B cell (primary cell): ENCODE measurements around the gene PITPNM1. TPM values are rescaled to one million over a fixed set of nuclear protein-coding genes. Genes with fewer than 3 reads are reported as not detected.
"Not testable (repeated sequence)": the region's sequence is repeated elsewhere in the genome, so short reads cannot be mapped to it uniquely, and the experiment has no call there.

Source experiments
- ATAC-seq: fragments of 200-7000 bp; cut with Tn5 transposase; one replicate; pipeline ENCODE4 v1.10.0; 2021; ENCODE audit warnings: low read depth, mild to moderate bottlenecking, moderate number of reproducible peaks, moderate library complexity
- CTCF ChIA-PET: fragments of 350-600 bp; sonication (Branson Sonifier 250); formaldehyde crosslinking; loops from one replicate; lab custom pipeline; 2021; ENCODE audit warnings: antibody characterized with exemption, inconsistent platforms; lab: Charles Lee
- POLR2A ChIA-PET: fragments of 350-600 bp; sonication (Branson Sonifier 250); formaldehyde crosslinking; loops from one replicate; lab custom pipeline; 2021; ENCODE audit warnings: antibody characterized with exemption; lab: Charles Lee
- DNase-seq: peaks from one replicate; pipeline ENCODE4 v3.0.0; 2013
- H2AFZ ChIP-seq: 2 replicates; pipeline ENCODE4 v1.6.1; 2012; ENCODE audit warnings: mild to moderate bottlenecking, low read depth, low read length; ENCODE audit not compliant: insufficient read depth, poor library complexity, severe bottlenecking
- H3K27ac ChIP-seq, 2 donors: 1 replicate in 1 of 2; 2 replicates in 1 of 2; pipeline ENCODE4 v1.5.1; 2012 to 2013; ENCODE audit warnings: low read length in 2 of 2, mild to moderate bottlenecking in 2 of 2, moderate library complexity in 1 of 2
- H3K27me3 ChIP-seq, 4 experiments: fragments of 200-600 bp in 1 of 4; sonication (generic) in 1 of 4; replicated peaks in 1 of 4; 1 replicate in 2 of 4; 2 replicates in 2 of 4; pipeline versions ENCODE4 v1.6.1 to v1.7.0; 2013 to 2016; ENCODE audit warnings: low read length in 3 of 4, mild to moderate bottlenecking in 2 of 4, mixed read lengths in 1 of 4, moderate library complexity in 1 of 4; ENCODE audit not compliant: insufficient read depth in 4 of 4, control insufficient read depth in 3 of 4; ENCODE audit errors: control extremely low read depth in 1 of 4
- H3K36me3 ChIP-seq, 2 experiments: replicated peaks in 1 of 2; 1 replicate in 1 of 2; 2 replicates in 1 of 2; pipeline versions ENCODE4 v1.6.1 to v1.7.1; 2013; ENCODE audit warnings: low read length in 1 of 2; ENCODE audit not compliant: insufficient read depth in 2 of 2, control insufficient read depth in 1 of 2; ENCODE audit errors: control extremely low read depth in 1 of 2, extremely low read depth in 1 of 2
- H3K4me1 ChIP-seq, 2 donors: fragments of 200-600 bp in 1 of 2; sonication (generic) in 1 of 2; 1 replicate in 1 of 2; 2 replicates in 1 of 2; pipeline versions ENCODE4 v1.5.1 to v1.6.1; 2013 to 2017; ENCODE audit warnings: low read length in 2 of 2; ENCODE audit not compliant: control insufficient read depth in 2 of 2, insufficient read depth in 2 of 2
- H3K4me2 ChIP-seq: replicated peaks from 2 replicates; pipeline ENCODE3; 2012; ENCODE audit warnings: mild to moderate bottlenecking, low read depth, low read length; ENCODE audit not compliant: poor library complexity, severe bottlenecking
- H3K4me3 ChIP-seq, 5 experiments: fragments of 200-600 bp in 1 of 5; sonication (generic) in 1 of 5; 1 replicate in 3 of 5; 2 replicates in 2 of 5; pipeline versions ENCODE4 v1.5.1 to v1.7.0; 2011 to 2016; ENCODE audit warnings: low read length in 4 of 5, mild to moderate bottlenecking in 4 of 5, low read depth in 2 of 5, control low read depth in 1 of 5, moderate library complexity in 1 of 5; ENCODE audit not compliant: insufficient read depth in 1 of 5; ENCODE audit errors: control extremely low read depth in 1 of 5, extremely low read depth in 1 of 5
- H3K79me2 ChIP-seq: fragments of 200-600 bp; sonication (generic); one replicate; pipeline ENCODE4 v1.6.0; 2016; ENCODE audit warnings: low read length; ENCODE audit not compliant: control insufficient read depth, insufficient read depth
- H3K9ac ChIP-seq: fragments of 200-600 bp; sonication (generic); 2 replicates; pipeline ENCODE4 v1.6.1; 2017; ENCODE audit warnings: mild to moderate bottlenecking, low read length, moderate library complexity
- H3K9me3 ChIP-seq, 3 donors: one replicate each; pipeline versions ENCODE4 v1.6.1 to v1.7.1; 2013; ENCODE audit warnings: low read length in 2 of 3; ENCODE audit not compliant: control insufficient read depth in 2 of 3, insufficient read depth in 1 of 3; ENCODE audit errors: control extremely low read depth in 1 of 3
- H4K20me1 ChIP-seq: 2 replicates; pipeline ENCODE4 v1.6.0; 2012; ENCODE audit warnings: mild to moderate bottlenecking, low read length; ENCODE audit not compliant: insufficient read depth, control insufficient read depth, poor library complexity, severe bottlenecking
- H3K27ac Mint-ChIP-seq: one replicate; pipeline ENCODE4 v1.8.0; 2021; ENCODE audit warnings: mixed read lengths
- H3K27me3 Mint-ChIP-seq: one replicate; pipeline ENCODE4 v1.8.0; 2021; ENCODE audit warnings: mixed read lengths
- H3K4me1 Mint-ChIP-seq: one replicate; pipeline ENCODE4 v1.8.0; 2021; ENCODE audit warnings: mixed read lengths
- H3K4me3 Mint-ChIP-seq: one replicate; pipeline ENCODE4 v1.8.0; 2021; ENCODE audit warnings: mixed read lengths
- H3K9me3 Mint-ChIP-seq: one replicate; pipeline ENCODE4 v1.8.0; 2022; ENCODE audit warnings: mixed read lengths; ENCODE audit not compliant: insufficient read depth
- EZH2 ChIP-seq: IDR thresholded peaks from 2 replicates; pipeline ENCODE4 v1.6.1; 2012; ENCODE audit warnings: borderline replicate concordance, low read depth, mild to moderate bottlenecking, moderate library complexity, low read length; ENCODE audit not compliant: insufficient read depth, poor library complexity, severe bottlenecking
- WGBS: methylation state at CpG from one replicate; pipeline ENCODE4 v1.1.5; 2013; ENCODE audit warnings: missing lambda C conversion rate; ENCODE audit not compliant: insufficient coverage; 5-methylcytosine and 5-hydroxymethylcytosine counted together
- intact Hi-C: fragments of 100-400 bp; cut with micrococcal nuclease; formaldehyde crosslinking; loops from one replicate; pipeline ENCODE4 v1.10.0; 2022
- polyA minus RNA-seq: library from RNA; depleted of rRNA, polyadenylated mRNA; stranded (reverse); fragments of >200 nt; gene quantifications from 2 replicates; pipeline ENCODE4 v1.2.3, GENCODE V29; 2012
- polyA plus RNA-seq: library from polyadenylated mRNA; depleted of rRNA; stranded (reverse); fragments of >200 nt; gene quantifications from 2 replicates; pipeline ENCODE4 v1.2.3, GENCODE V29; 2012
- total RNA-seq, 2 donors: library from RNA; stranded (reverse); fragments of 120-200 nt in 1 of 2; gene quantifications; 1 replicate in 1 of 2; 2 replicates in 1 of 2; pipeline versions ENCODE4 v1.2.3 to v1.2.4, GENCODE V29; 2013 to 2022
- TF ChIP-seq, protein P1 (sequence below): fragments of 200-600 bp; IDR thresholded peaks from one replicate; pipeline ENCODE4 v1.8.0; 2022; ENCODE audit warnings: antibody characterized with exemption, mild to moderate bottlenecking

Gene PITPNM1
- total RNA-seq (152 and 155 TPM in 2 replicates), polyA plus RNA-seq (136 and 166 TPM in 2 replicates), polyA minus RNA-seq (79.2 and 98.3 TPM in 2 replicates)
- 45.4 TPM for total RNA-seq (2013)

DNA sequence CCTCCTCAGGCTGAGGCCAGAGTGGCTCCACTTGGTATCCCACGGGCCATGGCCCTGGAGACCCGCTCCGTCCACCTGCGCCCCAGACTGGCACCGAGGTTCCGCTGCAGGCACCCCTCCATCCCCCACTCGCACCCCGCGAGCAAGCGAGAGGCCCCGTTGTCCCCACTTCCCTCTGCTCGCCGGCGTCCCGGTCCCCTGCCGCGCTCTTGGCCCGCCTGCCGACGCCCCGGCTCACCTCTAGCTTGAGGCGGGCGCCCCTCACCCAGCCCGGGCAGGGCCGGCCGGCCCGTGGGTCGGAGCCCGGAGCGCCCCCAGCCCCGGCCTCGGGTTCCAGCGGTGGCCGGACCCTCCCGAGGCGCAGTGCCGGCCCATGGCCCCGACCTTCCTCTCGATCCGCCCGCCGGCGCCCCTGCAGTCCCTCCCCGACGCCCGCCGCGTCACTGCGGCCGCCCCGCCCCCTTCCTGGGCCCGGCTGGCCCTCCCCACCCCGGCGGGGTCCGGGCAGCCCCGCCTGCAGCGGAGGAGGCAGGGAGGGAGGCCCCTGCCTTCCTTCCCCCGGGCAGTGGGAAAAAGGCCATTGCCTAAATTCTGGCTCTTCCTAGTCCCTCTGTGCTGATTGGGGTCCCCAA, at the start of gene PITPNM1:
Gene PITPNM1, minus strand, starts transcription at position 414 of the 632 bp plus-strand sequence. CDS start 1,183 bp downstream, outside the sequence.
- TF ChIP-seq EZH2, result no peak
- TF ChIP-seq, protein P1, sequence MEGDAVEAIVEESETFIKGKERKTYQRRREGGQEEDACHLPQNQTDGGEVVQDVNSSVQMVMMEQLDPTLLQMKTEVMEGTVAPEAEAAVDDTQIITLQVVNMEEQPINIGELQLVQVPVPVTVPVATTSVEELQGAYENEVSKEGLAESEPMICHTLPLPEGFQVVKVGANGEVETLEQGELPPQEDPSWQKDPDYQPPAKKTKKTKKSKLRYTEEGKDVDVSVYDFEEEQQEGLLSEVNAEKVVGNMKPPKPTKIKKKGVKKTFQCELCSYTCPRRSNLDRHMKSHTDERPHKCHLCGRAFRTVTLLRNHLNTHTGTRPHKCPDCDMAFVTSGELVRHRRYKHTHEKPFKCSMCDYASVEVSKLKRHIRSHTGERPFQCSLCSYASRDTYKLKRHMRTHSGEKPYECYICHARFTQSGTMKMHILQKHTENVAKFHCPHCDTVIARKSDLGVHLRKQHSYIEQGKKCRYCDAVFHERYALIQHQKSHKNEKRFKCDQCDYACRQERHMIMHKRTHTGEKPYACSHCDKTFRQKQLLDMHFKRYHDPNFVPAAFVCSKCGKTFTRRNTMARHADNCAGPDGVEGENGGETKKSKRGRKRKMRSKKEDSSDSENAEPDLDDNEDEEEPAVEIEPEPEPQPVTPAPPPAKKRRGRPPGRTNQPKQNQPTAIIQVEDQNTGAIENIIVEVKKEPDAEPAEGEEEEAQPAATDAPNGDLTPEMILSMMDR, result no peak
- Histone ChIP-seq H3K36me3 (peaks cover 0 to 41% of the 10 kb centered on the region in 2 experiments), H3K79me2 (peaks cover 47% of the 10 kb centered on the region), H2AFZ (peak within 1 kb of the TSS; percentile 74), H4K20me1 (peaks cover 67% of the 10 kb centered on the region), H3K4me3 (peak within 1 kb of the TSS; percentile 39 to 92 (median 88)), H3K4me2 (peak within 1 kb of the TSS; percentile 97), H3K9me3 (no peaks in the 10 kb centered on the region), H3K4me1 (peaks cover 40 to 50% of the 10 kb centered on the region in 2 donors), H3K27me3 (peaks cover 0 to 3% (median 0%) of the 10 kb centered on the region in 4 experiments), H3K9ac (peak within 1 kb of the TSS; percentile 89), H3K27ac (peak within 1 kb of the TSS; percentile 68 to 98)
- Mint-ChIP-seq H3K4me3 (peak within 1 kb of the TSS; percentile 92), H3K27ac (peak within 1 kb of the TSS; percentile 95), H3K9me3 (no peaks in the 10 kb centered on the region), H3K4me1 (peaks cover 48% of the 10 kb centered on the region), H3K27me3 (no peaks in the 10 kb centered on the region)
- ChIA-PET POLR2A (interaction anchor here (0.5 to 2.1 kb wide), 12 partner anchors 19 to 116 kb away, joined by 3 to 13 read pairs (median 4); partner anchors contain the start of genes AIP, PPP1CA, PTPRCAP and RAD9A), CTCF (interaction anchor here (0.6 to 2.8 kb wide), 15 partner anchors 17 to 233 kb away, joined by 3 to 20 read pairs (median 5); partner anchors contain the start of genes PPP1CA, PTPRCAP, RAD9A and TBC1D10C)
- intact Hi-C loops, result loop anchor here (1.0 to 5.0 kb wide), 4 partner anchors 23 to 263 kb away; partner anchors contain the start of genes ANKRD13D and GRK2
- WGBS, result under 1% methylated on average over 51 of the region's 58 CpGs
- ATAC-seq (peak; percentile 19), DNase-seq (peak; percentile 85)

DNA sequence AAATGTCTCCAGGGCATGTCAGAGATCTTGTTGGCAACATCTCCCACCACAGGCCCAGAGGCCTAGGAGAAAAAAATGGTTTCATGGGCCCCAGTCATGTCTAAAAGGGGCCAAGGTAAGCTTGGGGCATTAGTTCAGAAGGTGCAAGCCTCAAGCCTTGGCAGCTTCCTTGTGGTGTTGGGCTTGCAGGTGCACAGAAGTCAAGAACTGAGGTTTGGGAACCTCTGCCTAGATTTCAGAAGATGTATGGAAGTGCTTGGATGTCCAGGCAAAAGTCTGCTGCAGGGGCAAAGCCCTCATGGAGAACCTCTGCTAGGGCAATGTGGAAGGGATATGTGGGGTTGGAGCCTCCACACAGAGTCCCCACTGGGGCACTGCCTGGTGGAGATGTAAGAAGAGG, 46.5 kb upstream of the PITPNM1 start:
- H4K20me1 ChIP-seq, H3K79me2 ChIP-seq, H2AFZ ChIP-seq, H3K9ac ChIP-seq, H3K36me3 ChIP-seq, H3K27ac Mint-ChIP-seq, DNase-seq, H3K4me1 Mint-ChIP-seq, H3K27me3 ChIP-seq, H3K27ac ChIP-seq, ATAC-seq, H3K4me2 ChIP-seq, H3K4me3 Mint-ChIP-seq, intact Hi-C loops, H3K4me3 ChIP-seq, H3K27me3 Mint-ChIP-seq, POLR2A ChIA-PET, CTCF ChIA-PET, H3K9me3 Mint-ChIP-seq, H3K4me1 ChIP-seq: not testable (repeated sequence)
- peaks cover 0 to 14% (median 8%) of the 10 kb centered on the region in 3 donors for H3K9me3 ChIP-seq
